Thoracic aorta (tissue), 2 donors: ENCODE data around the gene CGREF1. TPM values are rescaled to one million over a fixed set of nuclear protein-coding genes. Genes with fewer than 3 reads are reported as not detected.
A peak's percentile ranks its signal among the peaks of the same experiment; 100 is the strongest.

ENCODE experiments used
- ATAC-seq: fragments of 150-250 bp; one replicate; pipeline ENCODE4 v1.8.0; 2017; ENCODE audit warnings: low read depth; ENCODE audit not compliant: insufficient number of reproducible peaks, low FRiP score
- DNase-seq: peaks from one replicate; pipeline ENCODE4 v3.0.0-alpha.2; 2020; ENCODE audit warnings: low spot score
- H3K27ac ChIP-seq, 2 donors: fragments of 200-600 bp; sonication (generic); 1 replicate in 1 of 2; 2 replicates in 1 of 2; pipeline ENCODE4 v1.5.1; 2016; ENCODE audit warnings: mild to moderate bottlenecking in 2 of 2, moderate library complexity in 2 of 2
- H3K27me3 ChIP-seq: fragments of 200-600 bp; sonication (generic); replicated peaks from 2 replicates; pipeline ENCODE4 v1.6.0; 2016; ENCODE audit warnings: mild to moderate bottlenecking; ENCODE audit not compliant: insufficient read depth
- H3K36me3 ChIP-seq: fragments of 200-600 bp; sonication (generic); one replicate; pipeline ENCODE4 v1.5.1; 2016
- H3K4me1 ChIP-seq, 2 donors: fragments of 200-600 bp; sonication (generic); 1 replicate in 1 of 2; 2 replicates in 1 of 2; pipeline versions ENCODE4 v1.5.1 to v1.6.0; 2016; ENCODE audit warnings: low read depth in 2 of 2, mild to moderate bottlenecking in 1 of 2; ENCODE audit not compliant: control insufficient read depth in 1 of 2
- H3K4me3 ChIP-seq: fragments of 200-600 bp; sonication (generic); 2 replicates; pipeline ENCODE4 v1.5.1; 2016; ENCODE audit warnings: mild to moderate bottlenecking
- H3K9me3 ChIP-seq: fragments of 200-600 bp; sonication (generic); 2 replicates; pipeline ENCODE4 v1.5.1; 2016
- CTCF ChIP-seq: fragments of 200-600 bp; sonication (generic); IDR thresholded peaks from one replicate; pipeline ENCODE4 v1.5.1; 2019; ENCODE audit warnings: antibody characterized with exemption
- total RNA-seq, 2 donors: library from RNA; depleted of rRNA; stranded (reverse); fragments of >200 nt; gene quantifications; one replicate each; pipeline versions ENCODE4 v1.1.0 to v1.2.3, GENCODE V29; 2016

Gene CGREF1
- total RNA-seq, 2 donors from 2014 or later: 18.8 to 19.8 TPM

DNA sequence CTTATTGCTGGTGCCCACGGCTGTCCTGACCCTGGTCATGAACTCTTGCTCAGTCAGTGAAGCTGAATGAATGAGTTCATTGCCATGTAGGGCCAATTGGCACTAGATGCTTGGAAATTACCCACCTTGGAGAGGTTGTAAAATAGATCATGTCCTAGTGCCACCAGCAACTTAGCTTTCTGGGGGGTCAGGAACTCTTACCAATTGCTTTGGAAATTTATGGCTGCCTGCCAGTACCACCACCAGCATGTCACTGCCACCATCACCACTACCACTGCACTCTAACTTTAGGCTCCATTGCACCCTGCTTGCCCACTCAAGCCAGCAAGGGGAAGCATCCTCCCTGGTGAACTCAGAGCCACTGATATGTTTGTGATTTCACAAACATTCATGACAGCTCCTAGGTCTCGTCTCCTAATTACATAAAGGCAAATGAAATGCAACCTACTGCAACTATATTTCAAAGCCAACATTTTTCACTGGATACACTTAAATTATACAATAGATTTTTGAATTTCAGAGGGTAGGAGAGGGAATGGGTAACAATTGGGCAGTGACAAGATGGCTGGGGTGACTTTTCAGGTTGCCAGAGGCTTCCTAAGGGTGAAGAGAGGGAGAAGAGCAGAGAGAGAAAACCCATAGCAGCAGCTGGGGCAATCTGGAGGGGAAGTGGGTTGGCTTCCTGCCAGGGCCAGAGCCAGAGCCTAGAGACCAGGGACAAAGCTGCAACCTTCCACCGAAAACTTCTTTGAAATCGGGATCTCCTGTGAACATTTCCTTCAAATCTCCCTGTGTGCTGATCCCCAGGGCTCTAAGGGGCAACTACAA, 44.0 kb downstream of the CGREF1 start:
- no peaks in the 10 kb centered on the region for H3K27me3 ChIP-seq
- H3K9me3 ChIP-seq: no peaks in the 10 kb centered on the region
- H3K4me1 ChIP-seq: peaks cover 28 to 61% of the 10 kb centered on the region in 2 donors
- H3K36me3 ChIP-seq: no peaks in the 10 kb centered on the region
- no peak overlapping the region for H3K4me3 ChIP-seq
- ATAC-seq (no peak), DNase-seq (no peak)
- H3K27ac ChIP-seq: peak overlapping the region; percentile 88 to 99
- TF ChIP-seq CTCF: no peak

- Histone ChIP-seq H3K4me3 (no peak overlapping the region), H3K27me3 (no peaks in the 10 kb centered on the region), H3K4me1 (peaks cover 33 to 73% of the 10 kb centered on the region in 2 donors), H3K27ac (peak overlapping the region; percentile 88 to 99), H3K9me3 (no peaks in the 10 kb centered on the region), H3K36me3 (no peaks in the 10 kb centered on the region)
- DNase-seq (no peak), ATAC-seq (no peak)
- TF ChIP-seq CTCF: no peak
Observed at GRCh38 chr2:27073782-27074181, 45.1 kb downstream of the CGREF1 start.

DNA sequence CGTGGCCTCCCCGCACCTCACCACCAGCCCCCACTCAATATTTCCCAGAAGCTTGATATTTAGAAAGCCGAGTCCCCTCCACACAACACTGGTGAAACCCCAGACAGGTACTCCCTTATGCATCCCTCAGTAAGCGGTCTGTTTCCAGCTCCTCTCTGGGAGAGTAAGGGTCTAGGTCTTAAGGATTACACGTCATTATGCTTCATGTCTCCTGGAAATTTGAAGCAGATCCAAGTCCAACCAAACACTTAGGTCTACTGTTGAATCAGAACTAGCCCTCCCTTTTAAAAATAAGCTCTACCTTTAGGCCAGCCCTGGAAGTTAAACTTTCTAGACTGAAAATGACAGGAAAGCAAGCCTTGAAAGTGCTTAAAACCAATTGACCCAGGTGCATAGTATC, 46.0 kb downstream of the CGREF1 start:
- Histone ChIP-seq H3K4me3 (no peak overlapping the region), H3K27me3 (no peaks in the 10 kb centered on the region), H3K36me3 (peaks cover 3% of the 10 kb centered on the region), H3K9me3 (no peaks in the 10 kb centered on the region), H3K27ac (peak overlapping the region; percentile 88 to 99), H3K4me1 (peaks cover 33 to 80% of the 10 kb centered on the region in 2 donors)
- DNase-seq (no peak), ATAC-seq (no peak)
- TF ChIP-seq CTCF: no peak

GRCh38 chr2:27071990-27072830, 46.7 kb downstream of the CGREF1 start:
- TF ChIP-seq CTCF: no peak

More at GRCh38 chr2:27071990-27072830, 46.7 kb downstream of the CGREF1 start:
- H3K27me3 ChIP-seq: no peaks in the 10 kb centered on the region
- DNase-seq (no peak), ATAC-seq (peak; percentile 16)
- H3K36me3 ChIP-seq: peaks cover 3% of the 10 kb centered on the region
- peak overlapping the region; percentile 92 for H3K4me3 ChIP-seq
- H3K9me3 ChIP-seq: no peaks in the 10 kb centered on the region
- H3K27ac ChIP-seq: peak overlapping the region; percentile 88 to 99
- H3K4me1 ChIP-seq: peaks cover 28 to 74% of the 10 kb centered on the region in 2 donors
